Measurements from ENCODE around the gene ATP8B1.

The ATP8B1 gene

GRCh38 chr18:57776354-57776753, 26.8 kb downstream of the ATP8B1 start:
- TF ChIP-seq CTCF (IDR thresholded peaks at IDR 0.05; ENCODE audit: low read depth, low read length, missing control alignments) = no peak
- Histone ChIP-seq H3K36me3 (replicated peaks) (no peaks in the 10 kb centered on the region), H3K27me3 (replicated peaks) (no peaks in the 10 kb centered on the region), H3K4me3 (ENCODE audit: low read depth, low read length) (no peak overlapping the region), H3K27ac (no peak overlapping the region)
- in situ Hi-C loops (cut with HindIII; ENCODE audit: low pct_ligation_motif_present, low sequenced_read_pairs) = no loop called here
- DNase-seq = no peak

- in situ Hi-C loops (cut with HindIII; ENCODE audit: low pct_ligation_motif_present, low sequenced_read_pairs) = no loop called here
- H3K27me3 ChIP-seq (replicated peaks) = no peaks in the 10 kb centered on the region
- TF ChIP-seq CTCF (IDR thresholded peaks at IDR 0.05; ENCODE audit: low read depth, low read length, missing control alignments) = no peak
- DNase-seq = no peak
- no peak overlapping the region for H3K27ac ChIP-seq
- H3K36me3 ChIP-seq (replicated peaks) = no peaks in the 10 kb centered on the region
- H3K4me3 ChIP-seq (ENCODE audit: low read depth, low read length) = no peak overlapping the region
Measured at GRCh38 chr18:57775937-57776336, 27.2 kb downstream of the ATP8B1 start.

- no peak overlapping the region for H3K27ac ChIP-seq
- TF ChIP-seq CTCF (IDR thresholded peaks at IDR 0.05; ENCODE audit: low read depth, low read length, missing control alignments) = no peak
- no peaks in the 10 kb centered on the region for H3K36me3 ChIP-seq (replicated peaks)
- in situ Hi-C loops (cut with HindIII; ENCODE audit: low pct_ligation_motif_present, low sequenced_read_pairs) = no loop called here
- DNase-seq = no peak
- H3K4me3 ChIP-seq (ENCODE audit: low read depth, low read length) = no peak overlapping the region
- H3K27me3 ChIP-seq (replicated peaks) = no peaks in the 10 kb centered on the region
Measured at GRCh38 chr18:57772387-57772799, 30.7 kb downstream of the ATP8B1 start.

GRCh38 chr18:57771626-57772025, 31.5 kb downstream of the ATP8B1 start:
- in situ Hi-C loops (cut with HindIII; ENCODE audit: low pct_ligation_motif_present, low sequenced_read_pairs) = no loop called here
- Histone ChIP-seq H3K4me3 (ENCODE audit: low read depth, low read length) (no peak overlapping the region), H3K27ac (no peak overlapping the region), H3K27me3 (replicated peaks) (no peaks in the 10 kb centered on the region), H3K36me3 (replicated peaks) (no peaks in the 10 kb centered on the region)
- no peak for TF ChIP-seq CTCF (IDR thresholded peaks at IDR 0.05; ENCODE audit: low read depth, low read length, missing control alignments)
- no peak for DNase-seq

- no peak for TF ChIP-seq CTCF (IDR thresholded peaks at IDR 0.05; ENCODE audit: low read depth, low read length, missing control alignments)
- DNase-seq = no peak
- in situ Hi-C loops (cut with HindIII; ENCODE audit: low pct_ligation_motif_present, low sequenced_read_pairs) = no loop called here
- H3K27me3 ChIP-seq (replicated peaks) = no peaks in the 10 kb centered on the region
- H3K4me3 ChIP-seq (ENCODE audit: low read depth, low read length) = no peak overlapping the region
- H3K36me3 ChIP-seq (replicated peaks) = no peaks in the 10 kb centered on the region
- H3K27ac ChIP-seq = no peak overlapping the region
Measured at GRCh38 chr18:57771193-57771592, 31.9 kb downstream of the ATP8B1 start.

GRCh38 chr18:57768537-57769326, 34.4 kb downstream of the ATP8B1 start:
- TF ChIP-seq CTCF (IDR thresholded peaks at IDR 0.05; ENCODE audit: low read depth, low read length, missing control alignments) = no peak
- no peak overlapping the region for H3K4me3 ChIP-seq (ENCODE audit: low read depth, low read length)
- H3K27ac ChIP-seq = no peak overlapping the region
- no peak for DNase-seq
- in situ Hi-C loops (cut with HindIII; ENCODE audit: low pct_ligation_motif_present, low sequenced_read_pairs) = no loop called here
- no peaks in the 10 kb centered on the region for H3K36me3 ChIP-seq (replicated peaks)
- H3K27me3 ChIP-seq (replicated peaks) = no peaks in the 10 kb centered on the region

Measured in brain microvascular endothelial cell (primary cell).